NCI-H1436 treated with DMSO at 0.1 percent for 48 hours (cell line): ENCODE results near the gene GLIS1.

Experiments
- DNase-seq: peaks from one replicate; lab custom pipeline; 2025; lab: John Stamatoyannopoulos, UW

Gene GLIS1

GRCh38 chr1:53638360-53639035 is 100.5 kb downstream of the GLIS1 start:
- no peak for DNase-seq

- DNase-seq, result no peak
Measured at GRCh38 chr1:53637511-53638359, 101.2 kb downstream of the GLIS1 start.

GRCh38 chr1:53636621-53637171 is 102.3 kb downstream of the GLIS1 start:
- no peak for DNase-seq

DNA sequence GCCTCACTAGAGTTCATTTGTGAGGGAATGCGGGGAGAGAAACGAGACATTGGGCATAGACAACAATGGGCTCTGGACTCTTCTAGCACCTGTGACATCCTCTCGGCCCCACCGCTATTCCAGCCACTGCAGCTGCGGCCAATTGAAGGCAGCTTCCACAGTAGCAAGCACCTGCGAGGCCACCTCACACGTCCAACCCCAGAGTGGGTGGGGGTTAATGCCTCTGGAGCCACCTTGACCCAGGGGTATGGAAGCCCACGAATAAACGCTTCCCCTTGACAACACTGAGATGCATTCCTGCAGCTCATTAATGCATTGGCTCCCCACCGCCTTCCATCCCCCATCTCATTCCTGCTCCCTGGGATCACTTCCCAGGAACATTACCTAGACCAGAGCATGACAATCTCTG is 104.4 kb downstream of the GLIS1 start:
- no peak for DNase-seq

DNA sequence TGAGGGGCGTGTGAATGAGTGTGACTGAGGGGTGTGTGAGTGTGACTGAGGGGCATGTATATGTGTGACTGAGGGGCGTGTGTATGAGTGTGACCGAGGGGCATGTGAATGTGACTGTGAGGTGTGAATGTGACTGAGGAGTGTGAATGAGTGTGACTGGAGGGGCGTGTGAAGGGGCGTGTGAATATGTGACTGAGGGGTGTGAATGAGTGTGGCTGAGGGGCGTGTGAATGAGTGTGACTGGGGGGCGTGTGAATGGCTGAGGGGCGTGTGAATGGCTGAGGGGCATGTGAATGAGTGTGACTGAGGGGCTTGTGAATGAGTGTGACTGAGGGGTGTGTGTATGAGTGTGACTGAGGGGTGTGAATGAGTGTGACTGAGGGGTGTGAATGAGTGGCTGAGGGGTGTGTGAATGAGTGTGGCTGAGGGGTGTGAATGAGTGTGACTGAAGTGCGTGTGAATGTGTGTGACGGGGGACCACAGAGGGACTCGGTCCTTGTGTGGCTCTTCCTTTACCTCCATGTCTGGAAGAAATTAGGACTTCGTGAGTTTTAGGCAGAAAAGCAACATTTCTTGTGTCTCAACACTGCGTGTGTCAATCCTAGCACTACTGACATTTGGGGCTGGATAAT is 105.8 kb downstream of the GLIS1 start:
- no peak for DNase-seq

- no peak for DNase-seq
Measured at GRCh38 chr1:53631622-53632310, 107.2 kb downstream of the GLIS1 start.

DNA sequence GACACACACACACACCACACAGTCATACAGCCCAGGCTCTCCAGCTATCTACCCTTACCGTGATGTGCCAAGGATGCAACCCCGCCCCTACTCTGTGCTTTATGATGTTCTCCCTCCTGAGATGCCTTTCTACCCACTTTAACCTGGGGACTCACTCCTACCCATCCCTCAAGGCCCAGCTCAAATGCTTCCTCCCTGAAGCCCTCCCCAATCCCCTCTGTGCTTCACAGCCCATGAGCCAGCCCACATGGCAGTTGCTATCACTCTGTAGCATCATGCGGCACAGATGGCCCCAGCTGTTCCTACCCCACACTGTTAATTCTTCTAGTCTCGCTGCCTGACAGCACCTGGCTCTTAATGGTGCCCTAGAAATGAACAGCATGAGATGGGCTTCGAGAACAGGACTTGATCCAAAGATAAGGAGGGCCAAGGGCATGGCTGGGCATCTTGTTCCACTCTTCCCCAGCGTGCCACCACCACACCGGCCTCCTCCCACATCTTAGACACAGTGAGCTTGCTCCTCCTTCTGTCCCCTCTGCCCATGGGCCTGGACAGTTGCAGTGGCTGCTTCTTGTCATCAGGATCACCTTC is 109.8 kb downstream of the GLIS1 start:
- DNase-seq, result no peak

DNA sequence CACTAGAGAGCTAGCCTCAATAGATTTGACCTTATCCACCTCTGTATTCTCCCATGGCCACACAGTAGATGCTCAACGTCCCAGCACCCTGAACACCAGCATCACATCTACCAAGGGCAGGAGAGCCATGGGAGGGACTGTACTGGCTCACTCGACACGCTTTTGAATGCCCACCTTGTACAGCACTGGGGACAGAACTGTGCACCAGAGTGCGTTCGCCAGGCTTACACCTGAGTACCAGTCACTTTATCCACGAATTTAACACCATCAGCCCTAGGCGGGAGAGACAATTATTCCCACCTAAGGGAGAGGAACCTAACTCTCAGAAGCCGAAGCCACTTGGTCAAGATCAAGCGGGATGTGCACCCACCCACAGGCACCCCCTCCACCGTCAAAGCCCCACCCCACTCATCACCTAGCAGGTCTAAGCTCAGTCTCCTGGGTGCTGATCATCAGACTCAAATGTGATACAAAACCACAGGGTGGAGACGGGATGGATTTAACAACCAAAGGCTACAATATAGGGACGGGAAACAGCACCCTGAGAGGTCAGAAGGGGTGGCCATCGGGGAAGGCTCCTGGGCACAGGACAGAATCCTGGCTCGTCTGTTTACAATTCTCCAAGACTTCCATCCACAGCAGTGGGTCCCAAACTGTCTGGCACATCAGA is 110.5 kb downstream of the GLIS1 start:
- DNase-seq, result no peak

DNA sequence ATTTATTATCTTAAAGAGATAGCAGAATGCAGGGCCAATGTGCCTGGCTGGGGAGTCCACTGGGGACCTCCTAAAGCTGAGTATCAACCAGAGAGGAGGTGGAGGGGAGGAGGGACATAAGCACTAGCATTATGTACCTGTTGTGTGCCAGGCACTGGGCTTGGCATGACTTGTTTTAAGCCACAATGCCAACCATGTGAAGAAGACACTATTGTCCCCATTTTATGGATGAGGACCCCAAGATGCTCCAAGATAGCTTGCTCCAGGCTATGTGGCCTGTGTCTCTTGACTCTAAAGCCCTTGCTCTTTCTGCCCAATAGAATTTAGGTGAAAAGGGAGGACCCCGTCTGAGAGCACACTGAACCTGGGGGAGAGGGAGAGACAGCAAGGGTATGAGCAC is 111.3 kb downstream of the GLIS1 start:
- no peak for DNase-seq

DNA sequence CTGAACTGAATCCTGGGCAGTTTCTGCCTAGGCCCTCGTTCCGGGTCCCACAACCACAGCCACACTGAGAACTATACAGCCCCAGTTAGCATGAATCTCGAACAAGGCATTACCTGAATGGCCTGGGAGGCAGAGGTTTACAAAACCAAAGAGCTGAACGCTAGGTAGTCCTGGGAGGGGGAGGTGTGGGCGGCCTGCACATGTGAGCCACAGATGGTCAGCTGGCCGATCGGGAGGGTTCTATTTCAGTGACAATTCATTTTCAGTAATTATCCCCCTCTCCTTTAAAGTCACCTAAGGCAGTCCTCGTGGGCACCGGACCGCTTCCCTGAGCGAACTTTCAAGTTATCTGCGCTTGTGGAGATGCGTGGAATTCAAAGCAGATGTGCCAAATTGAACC is 111.9 kb downstream of the GLIS1 start:
- DNase-seq, result no peak

GRCh38 chr1:53626616-53627015 is 112.3 kb downstream of the GLIS1 start:
- no peak for DNase-seq

DNA sequence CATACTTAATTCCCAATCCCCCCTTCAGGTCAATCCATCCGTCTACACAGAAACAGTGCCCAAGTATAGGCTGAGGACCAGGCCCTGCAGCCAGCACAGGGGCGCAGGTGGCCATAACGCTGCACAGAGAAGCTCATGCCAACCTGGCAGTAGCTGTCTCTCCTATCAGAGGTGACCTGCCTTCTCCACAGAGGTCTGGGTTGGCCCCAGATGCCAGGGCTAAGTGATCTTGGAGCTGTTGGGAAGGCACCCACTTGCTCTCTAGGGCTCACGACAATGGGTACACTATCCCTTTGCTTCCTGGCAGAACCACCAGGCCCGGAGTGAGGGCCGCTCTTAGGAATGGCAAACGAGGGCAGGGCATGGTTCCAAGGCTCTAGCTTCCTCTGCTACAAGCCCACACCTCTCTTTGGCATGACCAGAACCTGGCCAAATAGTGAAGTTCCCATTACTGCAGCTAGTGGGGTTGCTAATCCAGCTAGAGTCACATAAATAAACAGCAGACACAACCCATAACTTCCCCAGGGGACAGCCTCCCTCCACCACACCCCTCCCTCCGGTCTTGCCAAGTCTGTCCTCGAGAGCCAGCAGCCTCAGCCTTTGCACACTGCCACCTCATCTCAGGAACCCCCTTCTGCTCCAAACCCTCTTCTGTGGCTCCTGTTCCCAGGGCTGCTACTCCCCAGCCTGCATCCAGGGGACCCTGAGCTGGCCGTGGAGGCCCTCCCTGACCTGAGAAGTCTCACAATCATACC is 113.0 kb downstream of the GLIS1 start:
- DNase-seq, result no peak

DNA sequence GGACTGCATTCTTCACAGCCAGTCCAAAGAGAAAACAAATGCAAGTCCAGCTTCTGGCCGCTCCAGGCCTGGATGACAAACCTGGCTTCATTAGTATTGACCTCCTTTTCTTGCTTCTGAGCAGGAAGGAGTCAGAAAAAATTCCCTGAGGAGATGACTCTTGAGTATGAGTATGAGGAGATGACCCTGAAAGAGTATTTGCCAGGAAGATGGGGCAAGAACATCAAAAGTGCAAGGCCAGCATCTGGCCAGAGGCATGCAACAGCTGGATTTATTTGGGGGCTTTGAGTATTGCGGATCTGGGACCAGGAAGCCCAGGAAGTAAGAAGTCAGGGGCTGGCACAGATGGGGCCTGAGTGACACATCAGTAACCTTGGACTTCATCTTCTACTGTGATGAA is 113.9 kb downstream of the GLIS1 start:
- DNase-seq, result no peak

DNA sequence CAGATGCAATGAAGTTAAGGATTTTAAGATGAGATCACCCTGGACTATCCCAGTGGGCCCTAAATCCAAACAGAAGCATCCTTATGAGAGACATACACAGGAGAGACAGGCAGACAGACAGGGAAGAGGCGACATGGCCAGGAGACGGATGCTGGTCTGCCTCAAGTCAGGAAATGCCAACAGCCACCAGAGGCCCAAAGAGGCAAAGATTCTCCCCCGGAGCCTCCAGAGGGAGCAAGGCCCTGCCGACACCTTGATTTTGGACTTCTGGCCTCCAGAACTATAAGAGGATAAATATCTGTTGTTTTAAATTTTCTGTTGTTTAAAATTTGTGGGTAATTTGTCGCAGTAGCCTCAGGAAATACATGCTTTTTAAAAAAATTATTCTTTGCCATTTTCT is 116.4 kb downstream of the GLIS1 start:
- DNase-seq, result no peak

DNA sequence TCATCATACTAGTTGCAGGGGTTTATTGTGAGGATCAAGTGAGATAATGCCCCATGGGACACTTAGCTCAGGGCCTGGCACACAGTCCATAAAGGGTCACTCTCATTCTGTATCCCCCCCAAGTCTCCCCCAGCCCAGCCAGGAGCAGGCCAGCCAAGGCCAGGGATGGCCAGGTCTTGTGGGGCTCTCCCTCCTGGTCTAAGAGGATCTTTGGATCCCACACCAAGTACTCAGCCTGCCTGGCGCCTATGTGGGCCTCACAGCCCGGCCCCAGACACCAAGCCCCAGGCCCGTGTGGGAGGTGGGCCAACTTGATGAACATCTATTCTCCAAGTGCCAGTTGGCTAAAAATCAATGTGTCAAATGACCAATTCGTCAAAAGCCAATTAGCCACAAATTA is 117.8 kb downstream of the GLIS1 start:
- DNase-seq, result no peak

DNA sequence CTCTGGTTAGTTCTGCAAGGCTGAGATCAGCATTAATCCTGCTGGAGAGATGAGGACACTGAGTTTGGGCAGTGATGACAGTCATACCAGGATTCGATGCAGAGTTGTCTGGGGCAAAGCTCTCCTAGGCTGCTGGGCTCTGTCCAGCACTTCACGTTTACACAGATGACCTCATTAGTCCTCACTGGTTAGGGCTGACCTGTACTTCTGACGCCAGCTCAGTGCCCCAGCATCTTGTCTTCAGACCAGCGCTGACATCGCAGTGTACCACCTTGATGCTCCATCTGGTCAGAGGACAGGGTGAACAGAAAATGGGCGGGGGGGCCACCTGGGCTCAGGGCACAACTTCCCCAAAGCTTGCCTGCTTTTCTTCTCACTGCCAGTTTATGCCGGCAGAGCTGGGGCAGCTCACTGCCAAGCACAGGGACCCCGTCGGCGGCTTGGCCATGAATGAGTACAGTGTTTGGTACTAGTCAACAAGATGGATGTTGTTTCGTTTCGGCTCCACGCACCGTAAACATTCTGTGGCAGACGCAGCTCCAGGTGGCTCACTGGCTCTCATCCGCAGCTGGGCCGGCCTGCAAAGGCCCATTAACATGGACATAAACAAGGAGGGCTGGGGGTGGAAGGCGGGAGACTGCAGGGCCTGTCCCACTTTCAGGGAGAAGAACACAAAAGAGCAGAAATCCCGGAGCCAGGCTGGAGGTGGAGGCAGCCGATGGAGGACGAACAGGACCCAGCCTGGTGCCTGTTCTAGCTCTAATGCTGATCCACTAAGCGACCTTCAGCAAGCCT is 118.7 kb downstream of the GLIS1 start:
- DNase-seq, result no peak

DNA sequence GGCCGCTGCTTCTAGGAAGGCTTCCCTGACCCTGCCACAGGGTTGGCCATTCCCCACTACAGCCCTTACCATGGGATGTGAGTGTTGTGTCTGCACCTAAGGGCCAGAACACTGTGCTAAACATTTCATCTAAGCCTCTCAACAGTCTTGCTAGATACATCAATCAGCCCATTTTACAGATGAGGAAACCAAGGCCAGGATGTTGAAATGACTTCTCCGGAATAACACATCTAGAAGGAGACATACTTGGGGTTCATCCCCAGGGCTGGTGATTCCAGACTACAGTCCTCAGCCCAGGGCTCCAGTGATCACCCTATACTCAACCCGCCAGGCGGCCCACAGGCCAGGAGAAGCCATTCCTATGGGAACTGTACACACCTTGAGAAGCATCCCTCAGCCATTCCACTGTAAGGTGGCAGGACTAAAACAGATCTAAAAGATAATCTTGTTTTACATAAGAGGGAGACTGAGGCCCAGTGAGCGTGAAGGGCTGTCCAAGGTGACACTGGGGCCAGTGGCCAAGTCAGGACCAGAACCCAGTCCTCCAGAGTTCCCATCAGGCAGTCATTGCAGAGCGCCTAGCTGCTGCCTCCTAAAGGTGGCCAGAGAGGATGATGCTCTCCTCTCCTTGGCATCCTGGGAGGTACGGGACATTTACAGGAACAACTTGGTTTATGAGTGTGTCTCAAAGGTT is 119.5 kb downstream of the GLIS1 start:
- DNase-seq, result no peak

- DNase-seq, result no peak
Measured at GRCh38 chr1:53618500-53619366, 120.2 kb downstream of the GLIS1 start.
